KMS-11 (cell line): ENCODE results near the gene RGL1.

Source experiments
- H2AFZ ChIP-seq: fragments of 200-600 bp; sonication (generic); 2 replicates; pipeline ENCODE4 v1.6.1; 2016; ENCODE audit warnings: antibody characterized with exemption, mixed run types, low read depth
- H3K27ac ChIP-seq: fragments of 200-600 bp; sonication (generic); 2 replicates; pipeline ENCODE4 v1.6.1; 2016; ENCODE audit warnings: mild to moderate bottlenecking, mixed run types
- H3K27me3 ChIP-seq: fragments of 200-600 bp; sonication (generic); 2 replicates; pipeline ENCODE4 v1.6.1; 2017; ENCODE audit warnings: mild to moderate bottlenecking, low read depth, mixed run types, moderate library complexity; ENCODE audit not compliant: insufficient read depth
- H3K36me3 ChIP-seq: fragments of 200-600 bp; sonication (generic); 2 replicates; pipeline ENCODE4 v1.6.1; 2017; ENCODE audit warnings: mild to moderate bottlenecking, mixed run types; ENCODE audit not compliant: insufficient read depth
- H3K4me1 ChIP-seq: fragments of 200-600 bp; sonication (generic); 2 replicates; pipeline ENCODE4 v1.6.1; 2016; ENCODE audit warnings: mild to moderate bottlenecking, low read depth, mixed run types; ENCODE audit not compliant: poor library complexity, severe bottlenecking
- H3K4me2 ChIP-seq: fragments of 200-600 bp; sonication (generic); 2 replicates; pipeline ENCODE4 v1.7.0; 2016; ENCODE audit warnings: mild to moderate bottlenecking, mixed run types
- H3K4me3 ChIP-seq: fragments of 200-600 bp; sonication (generic); IDR thresholded peaks from 2 replicates; pipeline ENCODE4 v1.6.1; 2017; ENCODE audit warnings: low read depth, low read length, mixed read lengths; ENCODE audit not compliant: insufficient read depth
- H3K79me2 ChIP-seq: fragments of 200-600 bp; sonication (generic); 2 replicates; pipeline ENCODE4 v1.6.1; 2016; ENCODE audit warnings: low read depth, mixed run types; ENCODE audit not compliant: insufficient read depth
- H3K9ac ChIP-seq: fragments of 200-600 bp; sonication (generic); 2 replicates; pipeline ENCODE4 v1.6.1; 2016; ENCODE audit warnings: mild to moderate bottlenecking, mixed run types
- H4K20me1 ChIP-seq: fragments of 200-600 bp; sonication (generic); 2 replicates; pipeline ENCODE4 v1.6.1; 2016; ENCODE audit warnings: mild to moderate bottlenecking, mixed run types; ENCODE audit not compliant: insufficient read depth
- TF ChIP-seq, protein P1 (sequence below): fragments of 200-600 bp; sonication (generic); conservative IDR thresholded peaks from 2 replicates; pipeline ENCODE4 v1.6.1; 2017; ENCODE audit warnings: low read depth, mild to moderate bottlenecking, antibody characterized with exemption, low read length, moderate library complexity, mixed read lengths

The RGL1 gene

DNA sequence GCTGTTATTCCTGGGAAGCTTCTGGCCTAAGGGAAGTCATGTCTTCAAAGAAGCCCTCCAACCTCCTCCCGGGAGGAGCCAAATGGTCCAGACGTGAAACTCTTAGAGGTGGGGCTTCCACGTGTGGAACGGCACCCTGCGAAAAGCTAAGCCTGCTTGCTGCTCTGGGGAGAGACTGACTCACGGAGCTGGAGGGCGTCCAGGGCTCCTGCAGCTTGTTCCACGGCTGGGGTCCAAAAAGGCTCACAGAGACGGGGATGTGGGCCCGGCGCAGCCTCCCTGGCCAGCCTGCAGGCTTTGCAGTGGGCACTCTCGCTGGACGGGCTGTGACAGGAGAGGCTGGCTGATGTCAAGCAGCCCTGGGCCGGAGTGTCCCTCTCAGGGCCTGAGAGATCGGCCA is 127.5 kb downstream of the RGL1 start:
- Histone ChIP-seq H3K4me3 (no peak overlapping the region), H4K20me1 (no peaks in the 10 kb centered on the region), H3K36me3 (no peaks in the 10 kb centered on the region), H3K79me2 (no peaks in the 10 kb centered on the region), H3K27ac (no peak overlapping the region), H3K27me3 (no peaks in the 10 kb centered on the region), H3K4me1 (no peaks in the 10 kb centered on the region), H3K9ac (no peak overlapping the region), H3K4me2 (no peak overlapping the region), H2AFZ (no peak overlapping the region)
- TF ChIP-seq, protein P1, sequence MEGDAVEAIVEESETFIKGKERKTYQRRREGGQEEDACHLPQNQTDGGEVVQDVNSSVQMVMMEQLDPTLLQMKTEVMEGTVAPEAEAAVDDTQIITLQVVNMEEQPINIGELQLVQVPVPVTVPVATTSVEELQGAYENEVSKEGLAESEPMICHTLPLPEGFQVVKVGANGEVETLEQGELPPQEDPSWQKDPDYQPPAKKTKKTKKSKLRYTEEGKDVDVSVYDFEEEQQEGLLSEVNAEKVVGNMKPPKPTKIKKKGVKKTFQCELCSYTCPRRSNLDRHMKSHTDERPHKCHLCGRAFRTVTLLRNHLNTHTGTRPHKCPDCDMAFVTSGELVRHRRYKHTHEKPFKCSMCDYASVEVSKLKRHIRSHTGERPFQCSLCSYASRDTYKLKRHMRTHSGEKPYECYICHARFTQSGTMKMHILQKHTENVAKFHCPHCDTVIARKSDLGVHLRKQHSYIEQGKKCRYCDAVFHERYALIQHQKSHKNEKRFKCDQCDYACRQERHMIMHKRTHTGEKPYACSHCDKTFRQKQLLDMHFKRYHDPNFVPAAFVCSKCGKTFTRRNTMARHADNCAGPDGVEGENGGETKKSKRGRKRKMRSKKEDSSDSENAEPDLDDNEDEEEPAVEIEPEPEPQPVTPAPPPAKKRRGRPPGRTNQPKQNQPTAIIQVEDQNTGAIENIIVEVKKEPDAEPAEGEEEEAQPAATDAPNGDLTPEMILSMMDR: no peak

DNA sequence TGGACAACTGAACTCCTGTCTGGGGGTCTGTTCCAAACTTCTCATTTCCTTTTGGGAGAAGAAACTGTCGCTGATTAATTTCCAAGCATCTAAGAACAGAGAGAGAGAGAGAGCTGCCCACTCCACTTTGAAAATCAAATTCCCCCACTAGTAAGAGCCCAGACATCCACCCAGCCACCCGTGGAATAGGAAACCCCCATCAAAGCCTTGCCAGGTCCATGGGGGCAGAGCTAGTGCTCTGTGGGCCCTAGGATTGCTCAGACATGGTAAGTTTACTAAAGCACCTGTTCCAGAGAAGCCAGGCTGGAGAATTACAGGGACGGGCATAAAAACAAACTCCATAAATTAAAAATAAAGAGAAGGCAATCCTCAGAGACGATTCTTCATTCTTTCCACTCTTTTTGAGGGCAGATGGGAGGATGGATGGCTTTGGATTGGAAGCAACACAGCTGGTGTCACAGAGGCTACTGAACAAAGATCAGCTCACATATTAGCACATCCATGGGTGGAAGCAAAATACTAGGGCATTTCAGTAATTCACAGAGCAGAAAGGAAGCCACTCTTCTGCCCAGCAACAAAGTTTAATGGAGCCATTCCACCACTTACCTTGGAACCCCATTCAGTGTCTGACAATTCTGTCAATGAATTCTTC is 128.7 kb downstream of the RGL1 start:
- TF ChIP-seq, protein P1: no peak
- no peak overlapping the region for H3K27ac ChIP-seq
- H2AFZ ChIP-seq: no peak overlapping the region
- no peaks in the 10 kb centered on the region for H4K20me1 ChIP-seq
- no peak overlapping the region for H3K9ac ChIP-seq
- no peaks in the 10 kb centered on the region for H3K36me3 ChIP-seq
- no peaks in the 10 kb centered on the region for H3K4me1 ChIP-seq
- no peaks in the 10 kb centered on the region for H3K79me2 ChIP-seq
- H3K4me3 ChIP-seq: no peak overlapping the region
- no peaks in the 10 kb centered on the region for H3K27me3 ChIP-seq
- no peak overlapping the region for H3K4me2 ChIP-seq

DNA sequence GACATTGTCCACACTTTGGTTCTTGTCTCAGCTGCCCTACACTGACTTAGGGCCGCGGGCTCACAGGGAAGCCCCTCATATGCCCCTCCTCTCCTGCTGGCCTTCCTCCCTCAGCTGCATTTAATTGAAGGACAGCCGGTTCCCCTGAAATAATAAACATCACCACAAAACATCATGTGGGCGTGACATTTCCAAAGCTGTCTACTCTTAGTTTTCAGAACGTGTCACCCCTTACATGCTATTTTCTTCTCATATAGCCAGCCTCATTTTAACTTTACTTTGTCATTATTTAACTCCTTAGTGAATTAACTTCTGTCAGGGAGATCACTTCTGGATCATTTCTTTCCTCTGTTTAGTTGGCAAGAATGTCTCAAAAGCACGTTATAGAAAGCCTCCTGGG is 129.4 kb downstream of the RGL1 start:
- Histone ChIP-seq H3K27ac (no peak overlapping the region), H3K36me3 (no peaks in the 10 kb centered on the region), H3K4me1 (no peaks in the 10 kb centered on the region), H3K9ac (no peak overlapping the region), H3K79me2 (no peaks in the 10 kb centered on the region), H2AFZ (no peak overlapping the region), H4K20me1 (no peaks in the 10 kb centered on the region), H3K27me3 (no peaks in the 10 kb centered on the region), H3K4me2 (no peak overlapping the region), H3K4me3 (no peak overlapping the region)
- TF ChIP-seq, protein P1: no peak

DNA sequence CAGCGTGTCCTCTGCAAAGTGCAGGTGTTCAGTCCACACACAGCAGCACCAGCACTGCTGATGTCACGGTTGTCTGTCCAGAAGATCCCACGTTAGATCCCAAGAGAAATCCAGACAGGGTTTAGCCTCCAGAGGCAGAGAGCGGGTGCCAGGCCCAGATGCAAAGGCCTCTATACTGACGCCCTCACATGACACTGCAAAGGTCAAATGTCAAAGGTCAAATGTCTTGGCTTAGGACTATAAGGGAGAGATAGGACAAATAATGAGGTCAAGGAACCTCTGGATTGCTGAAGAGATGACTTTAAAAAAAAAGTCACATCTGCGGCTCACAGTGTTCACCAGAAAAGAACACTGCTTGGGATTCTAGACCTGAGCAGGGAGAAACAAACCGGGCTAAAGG is 131.1 kb downstream of the RGL1 start:
- Histone ChIP-seq H3K4me3 (no peak overlapping the region), H3K9ac (no peak overlapping the region), H3K27me3 (no peaks in the 10 kb centered on the region), H2AFZ (no peak overlapping the region), H3K79me2 (no peaks in the 10 kb centered on the region), H3K4me2 (no peak overlapping the region), H4K20me1 (no peaks in the 10 kb centered on the region), H3K4me1 (no peaks in the 10 kb centered on the region), H3K36me3 (no peaks in the 10 kb centered on the region), H3K27ac (no peak overlapping the region)
- TF ChIP-seq, protein P1: no peak
